H1 (cell line): ENCODE data around the gene CD151. TPM values are rescaled to one million over a fixed set of nuclear protein-coding genes. Genes with fewer than 3 reads are reported as not detected.

Experiments
- CTCF ChIA-PET: fragments of 300-600 bp; sonication (Branson Sonifier 250); formaldehyde crosslinking; loops from one replicate; lab custom pipeline; 2021; ENCODE audit not compliant: partially characterized antibody; lab: Charles Lee
- POLR2A ChIA-PET: fragments of 300-600 bp; sonication (Branson Sonifier 250); formaldehyde crosslinking; loops from one replicate; lab custom pipeline; 2021; ENCODE audit warnings: inconsistent platforms; ENCODE audit not compliant: partially characterized antibody; lab: Charles Lee
- DNase-seq, 2 experiments: peaks; one replicate each; pipeline versions ENCODE4 v3.0.0 to v3.0.0-alpha.2; 2010 to 2022; ENCODE audit warnings: low spot score in 2 of 2, low read depth in 1 of 2, mixed read lengths in 1 of 2
- FAIRE-seq: peaks from 2 replicates; lab custom pipeline; 2011; peaks lifted over from hg19 to GRCh38; lab: Jason Lieb, UNC
- H2AFZ ChIP-seq: 2 replicates; pipeline ENCODE4 v1.8.1; 2012; ENCODE audit warnings: low read length, inconsistent platforms
- H2AK5ac ChIP-seq: 2 replicates; pipeline ENCODE4 v1.6.1; 2013; ENCODE audit warnings: low read depth, low read length
- H2BK120ac ChIP-seq: replicated peaks from 2 replicates; pipeline ENCODE3; 2013; ENCODE audit warnings: low read depth, low read length, inconsistent platforms
- H2BK12ac ChIP-seq: 2 replicates; pipeline ENCODE4 v1.6.1; 2013; ENCODE audit warnings: low read depth, low read length
- H2BK15ac ChIP-seq: 2 replicates; pipeline ENCODE4 v1.6.1; 2013; ENCODE audit warnings: low read length
- H2BK20ac ChIP-seq: 2 replicates; pipeline ENCODE4 v1.6.1; 2013; ENCODE audit warnings: low read length
- H2BK5ac ChIP-seq: 2 replicates; pipeline ENCODE4 v1.6.1; 2013; ENCODE audit warnings: low read depth, low read length
- H3K14ac ChIP-seq: 2 replicates; pipeline ENCODE4 v1.6.1; 2013; ENCODE audit warnings: inconsistent platforms; ENCODE audit not compliant: insufficient read length
- H3K18ac ChIP-seq: 2 replicates; pipeline ENCODE4 v1.6.1; 2013; ENCODE audit warnings: low read length; ENCODE audit errors: extremely low read depth
- H3K23ac ChIP-seq: 2 replicates; pipeline ENCODE4 v1.6.1; 2013; ENCODE audit warnings: inconsistent platforms; ENCODE audit not compliant: insufficient read length
- H3K23me2 ChIP-seq: 2 replicates; pipeline ENCODE4 v1.6.1; 2013; ENCODE audit warnings: low read depth, low read length
- H3K27ac ChIP-seq: 2 replicates; pipeline ENCODE4 v1.6.1; 2011; ENCODE audit warnings: low read depth, low read length, inconsistent platforms
- H3K27me3 ChIP-seq, 4 experiments: replicated peaks in 1 of 4; 1 replicate in 1 of 4; 2 replicates in 3 of 4; pipeline versions ENCODE4 v1.6.1 to v1.8.1; 2011 to 2013; ENCODE audit warnings: low read length in 3 of 4, mild to moderate bottlenecking in 3 of 4, inconsistent platforms in 2 of 4, mixed read lengths in 2 of 4, moderate library complexity in 1 of 4; ENCODE audit not compliant: control insufficient read depth in 3 of 4, insufficient read depth in 3 of 4; ENCODE audit errors: extremely low read depth in 1 of 4
- H3K36me3 ChIP-seq, 4 experiments: 2 replicates each; pipeline versions ENCODE4 v1.6.1 to v1.8.1; 2011 to 2013; ENCODE audit warnings: mild to moderate bottlenecking in 4 of 4, low read length in 3 of 4, moderate library complexity in 2 of 4, control low read depth in 1 of 4, inconsistent platforms in 1 of 4; ENCODE audit not compliant: insufficient read depth in 4 of 4, control insufficient read depth in 2 of 4
- H3K4ac ChIP-seq: replicated peaks from 2 replicates; pipeline ENCODE3; 2013; ENCODE audit warnings: low read length, low read depth, mixed read lengths, inconsistent platforms; ENCODE audit not compliant: insufficient read length
- H3K4me1 ChIP-seq, 4 experiments: replicated peaks in 1 of 4; 1 replicate in 1 of 4; 2 replicates in 3 of 4; pipeline versions ENCODE4 v1.6.1 to v1.8.1; 2011 to 2013; ENCODE audit warnings: low read length in 3 of 4, inconsistent platforms in 2 of 4, mixed read lengths in 1 of 4; ENCODE audit not compliant: insufficient read depth in 4 of 4, control insufficient read depth in 3 of 4
- H3K4me2 ChIP-seq, 2 experiments: 2 replicates each; pipeline versions ENCODE4 v1.6.1 to v1.8.1; 2011 to 2013; ENCODE audit warnings: low read depth in 2 of 2, low read length in 2 of 2, control low read depth in 1 of 2, inconsistent platforms in 1 of 2, mild to moderate bottlenecking in 1 of 2; ENCODE audit not compliant: insufficient read depth in 1 of 2
- H3K4me3 ChIP-seq, 4 experiments: fragments of 200-600, 300-600 bp in 1 of 4; sonication (generic), shearing (Covaris generic), sonication (Bioruptor Twin) in 1 of 4; 2 replicates each; pipeline versions ENCODE4 v1.5.1 to v1.8.1; 2011 to 2016; ENCODE audit warnings: low read length in 4 of 4, low read depth in 3 of 4, control low read depth in 2 of 4, inconsistent platforms in 2 of 4, mild to moderate bottlenecking in 2 of 4, mixed read lengths in 1 of 4, moderate library complexity in 1 of 4; ENCODE audit not compliant: insufficient read depth in 2 of 4; ENCODE audit errors: extremely low read depth in 1 of 4
- H3K56ac ChIP-seq: replicated peaks from 2 replicates; pipeline ENCODE3; 2013; ENCODE audit warnings: low read depth, mild to moderate bottlenecking, mixed read lengths, low read length, inconsistent platforms; ENCODE audit not compliant: insufficient read length
- H3K79me1 ChIP-seq: 2 replicates; pipeline ENCODE4 v1.6.1; 2013; ENCODE audit warnings: low read depth, low read length, control low read depth
- H3K79me2 ChIP-seq, 2 experiments: 2 replicates each; pipeline versions ENCODE4 v1.6.1 to v1.8.1; 2012 to 2013; ENCODE audit warnings: low read length in 2 of 2, mild to moderate bottlenecking in 2 of 2, inconsistent platforms in 1 of 2; ENCODE audit not compliant: insufficient read depth in 2 of 2, control insufficient read depth in 1 of 2
- H3K9ac ChIP-seq, 4 experiments: replicated peaks in 1 of 4; 1 replicate in 1 of 4; 2 replicates in 3 of 4; pipeline versions ENCODE4 v1.6.1 to v1.8.1; 2011 to 2013; ENCODE audit warnings: low read depth in 3 of 4, low read length in 3 of 4, control low read depth in 2 of 4, mild to moderate bottlenecking in 2 of 4, moderate library complexity in 2 of 4, inconsistent platforms in 1 of 4; ENCODE audit errors: extremely low read depth in 1 of 4
- H3K9me3 ChIP-seq, 2 experiments: 2 replicates each; pipeline versions ENCODE4 v1.6.1 to v1.8.1; 2012 to 2013; ENCODE audit warnings: mild to moderate bottlenecking in 2 of 2, moderate library complexity in 2 of 2, control low read depth in 1 of 2, inconsistent platforms in 1 of 2, low read depth in 1 of 2, low read length in 1 of 2, mixed read lengths in 1 of 2; ENCODE audit not compliant: insufficient read depth in 2 of 2
- H4K20me1 ChIP-seq, 2 experiments: replicated peaks in 1 of 2; 2 replicates each; pipeline versions ENCODE3 to v1.8.1; 2011 to 2013; ENCODE audit warnings: inconsistent platforms in 2 of 2, low read length in 2 of 2, mild to moderate bottlenecking in 1 of 2; ENCODE audit not compliant: insufficient read depth in 2 of 2, control insufficient read depth in 1 of 2
- H4K5ac ChIP-seq: 2 replicates; pipeline ENCODE4 v1.6.1; 2013; ENCODE audit warnings: low read length, low read depth, mixed read lengths, inconsistent platforms; ENCODE audit not compliant: insufficient read length
- H4K8ac ChIP-seq: 2 replicates; pipeline ENCODE4 v1.8.0; 2013; ENCODE audit warnings: mild to moderate bottlenecking, moderate library complexity, low read length, inconsistent platforms; ENCODE audit not compliant: insufficient read depth; ENCODE audit errors: extremely low read depth
- H4K91ac ChIP-seq: replicated peaks from 2 replicates; pipeline ENCODE3; 2013; ENCODE audit warnings: low read length, mixed read lengths, inconsistent platforms; ENCODE audit not compliant: insufficient read length
- BACH1 ChIP-seq: IDR thresholded peaks from 2 replicates; pipeline ENCODE4 v1.6.1; 2012; ENCODE audit warnings: low read length, improper control_type of control experiment
- KDM5A ChIP-seq: fragments of 200-600 bp; IDR thresholded peaks from 2 replicates; pipeline ENCODE4 v1.7.1; 2012; ENCODE audit warnings: mild to moderate bottlenecking, low read length, inconsistent platforms, mixed read lengths
- RNF2 ChIP-seq: fragments of 200-900, 300-1000 bp; sonication (generic); IDR thresholded peaks from 2 replicates; pipeline ENCODE4 v1.7.1; 2016; ENCODE audit warnings: borderline replicate concordance, low read depth, mild to moderate bottlenecking, antibody characterized with exemption, low read length; ENCODE audit not compliant: poor library complexity, severe bottlenecking; ENCODE audit errors: missing control alignments
- TAF7 ChIP-seq: optimal IDR thresholded peaks from 2 replicates; pipeline ENCODE3; 2011; ENCODE audit warnings: low read depth, mild to moderate bottlenecking, inconsistent platforms, low read length, moderate library complexity, borderline replicate concordance
- TBP ChIP-seq: IDR thresholded peaks from 2 replicates; pipeline ENCODE4 v1.6.1; 2011; ENCODE audit warnings: low read depth, low read length, improper control_type of control experiment
- TEAD4 ChIP-seq: IDR thresholded peaks from 2 replicates; pipeline ENCODE4 v1.6.1; 2012; ENCODE audit warnings: low read depth, low read length, inconsistent platforms, mixed read lengths
- WGBS, 2 experiments: shearing (Covaris generic) in 1 of 2; methylation state at CpG; one replicate each; pipeline versions ENCODE4 v1.1.6 to v1.1.7; 2013 to 2015; ENCODE audit warnings: low lambda C conversion rate in 2 of 2, mixed read lengths in 2 of 2, inconsistent platforms in 1 of 2, low coverage in 1 of 2, missing lambda C conversion rate in 1 of 2; ENCODE audit not compliant: insufficient replicate concordance in 2 of 2, insufficient coverage in 1 of 2, insufficient read length in 1 of 2; ENCODE audit errors: extremely low coverage in 1 of 2, missing lambda C conversion rate in 1 of 2; 5-methylcytosine and 5-hydroxymethylcytosine counted together
- polyA plus RNA-seq, 7 experiments: library from polyadenylated mRNA; depleted of rRNA in 3 of 7; stranded (reverse) in 5 of 7; unstranded in 2 of 7; fragments of >200 nt in 5 of 7; fragments of 200-250 nt in 2 of 7; gene quantifications; 1 replicate in 5 of 7; 2 replicates in 1 of 7; 4 replicates in 1 of 7; pipeline versions ENCODE4 v1.2.1 to v1.2.3, GENCODE V29; 2011 to 2013; ENCODE audit warnings: missing spikeins in 2 of 7, mixed read lengths in 2 of 7
- total RNA-seq: library from RNA; stranded (reverse); fragmentation: NEBNext Ultra II Directional; extraction: Animal tissue kit (Norgen Biotek cat#: 25700); gene quantifications from 2 replicates; pipeline ENCODE4 v1.2.1, GENCODE V29; 2021

CD151 gene
- total and polyA plus RNA-seq, 2 of the 8 experiments (the other 6 are each of a cell fraction or from before 2014, with no cell fraction given) = 101 to 212 TPM

GRCh38 chr11:876545-876944 is 43.8 kb downstream of the CD151 start:
- no peak for FAIRE-seq
- POLR2A ChIA-PET = interaction anchor here (1.2 to 2.8 kb wide), 6 partner anchors 9 to 33 kb away, joined by 4 to 10 read pairs (median 6); partner anchors contain the start of gene TSPAN4

More at GRCh38 chr11:876545-876944, 43.8 kb downstream of the CD151 start:
- Histone ChIP-seq H2BK20ac (no peak overlapping the region), H3K23ac (no peak overlapping the region), H3K9ac (no peak overlapping the region), H3K4ac (no peak overlapping the region), H2BK5ac (no peak overlapping the region), H3K4me3 (no peak overlapping the region), H3K4me2 (no peak overlapping the region), H3K56ac (no peak overlapping the region), H3K4me1 (no peaks in the 10 kb centered on the region; a peak in 2 of 7 replicates), H3K9me3 (no peaks in the 10 kb centered on the region), H3K14ac (no peak overlapping the region), H3K36me3 (peaks cover 0 to 12% (median 0%) of the 10 kb centered on the region in 4 experiments; a peak in 4 of 8 replicates), H2AFZ (no peak overlapping the region), H3K23me2 (no peaks in the 10 kb centered on the region), H4K5ac (no peak overlapping the region), H2BK120ac (no peak overlapping the region), H3K79me1 (no peaks in the 10 kb centered on the region), H4K8ac (no peak overlapping the region), H2AK5ac (no peak overlapping the region), H3K18ac (no peak overlapping the region), H2BK12ac (no peak overlapping the region), H3K27me3 (no peaks in the 10 kb centered on the region), H4K91ac (no peak overlapping the region), H2BK15ac (no peak overlapping the region), H3K27ac (no peak overlapping the region; the same call in 1 of the 2 replicates), H4K20me1 (peaks cover 8 to 23% of the 10 kb centered on the region in 2 experiments), H3K79me2 (no peaks in the 10 kb centered on the region)
- no peak for DNase-seq
- TF ChIP-seq KDM5A (no peak), BACH1 (no peak), TAF7 (no peak), TEAD4 (no peak), RNF2 (no peak), TBP (no peak)
- 92% methylated on average over 11 of the region's 12 CpGs; no CpG with 5 or more reads in 1 of the 2 experiments for WGBS, 2 experiments
- CTCF ChIA-PET = interaction anchor here (1.0 to 2.8 kb wide), 6 partner anchors 9 to 57 kb away, joined by 3 to 11 read pairs (median 6); no protein-coding TSS in a partner anchor
